Loucy (cell line): ENCODE data around the gene TRMT5.

Experiments used
- H2AFZ ChIP-seq: fragments of 200-600 bp; sonication (generic); 2 replicates; pipeline ENCODE4 v1.6.0; 2016; ENCODE audit warnings: antibody characterized with exemption, mild to moderate bottlenecking, low read length, moderate library complexity
- H3F3A ChIP-seq: fragments of 200-600 bp; 2 replicates; pipeline ENCODE4 v1.6.0; 2016; ENCODE audit warnings: antibody characterized with exemption, low read depth, mild to moderate bottlenecking
- H3K27me3 ChIP-seq: fragments of 200-600 bp; sonication (generic); 2 replicates; pipeline ENCODE4 v1.6.1; 2014; ENCODE audit warnings: low read length, mild to moderate bottlenecking; ENCODE audit not compliant: insufficient read depth, poor library complexity, severe bottlenecking
- H3K36me3 ChIP-seq: fragments of 200-600 bp; sonication (generic); 2 replicates; pipeline ENCODE4 v1.6.1; 2016; ENCODE audit warnings: low read length; ENCODE audit not compliant: insufficient read depth
- H3K4me1 ChIP-seq: fragments of 200-600 bp; sonication (generic); 2 replicates; pipeline ENCODE4 v1.5.1; 2014; ENCODE audit warnings: low read length, mild to moderate bottlenecking; ENCODE audit not compliant: insufficient read depth, poor library complexity, severe bottlenecking
- H3K4me2 ChIP-seq: fragments of 200-600 bp; sonication (generic); 2 replicates; pipeline ENCODE4 v1.6.0; 2014; ENCODE audit warnings: antibody characterized with exemption, low read length, low read depth, mild to moderate bottlenecking; ENCODE audit not compliant: poor library complexity, severe bottlenecking
- H3K4me3 ChIP-seq: fragments of 200-600 bp; sonication (generic); 2 replicates; pipeline ENCODE4 v1.5.1; 2014; ENCODE audit warnings: low read length, mild to moderate bottlenecking, mixed read lengths; ENCODE audit not compliant: poor library complexity, severe bottlenecking
- H3K79me2 ChIP-seq: fragments of 200-600 bp; sonication (generic); 2 replicates; pipeline ENCODE4 v1.6.1; 2014; ENCODE audit warnings: low read length; ENCODE audit not compliant: insufficient read depth
- H3K9ac ChIP-seq: fragments of 200-600 bp; sonication (generic); 2 replicates; pipeline ENCODE4 v1.6.0; 2014; ENCODE audit warnings: mild to moderate bottlenecking, low read depth, low read length, moderate library complexity; ENCODE audit not compliant: poor library complexity, severe bottlenecking
- H3K9me2 ChIP-seq: fragments of 200-600 bp; sonication (generic); replicated peaks from 2 replicates; pipeline ENCODE4 v1.6.1; 2016; ENCODE audit warnings: low read depth, low read length, mixed read lengths
- H3K9me3 ChIP-seq: fragments of 200-600 bp; sonication (generic); 2 replicates; pipeline ENCODE4 v1.6.1; 2014; ENCODE audit warnings: mild to moderate bottlenecking, antibody characterized with exemption, low read length, low read depth; ENCODE audit not compliant: insufficient read depth
- H4K20me1 ChIP-seq: fragments of 200-600 bp; sonication (generic); 2 replicates; pipeline ENCODE4 v1.6.0; 2014; ENCODE audit warnings: antibody characterized with exemption, low read length, mild to moderate bottlenecking; ENCODE audit not compliant: insufficient read depth, poor library complexity, severe bottlenecking
- CTCF ChIP-seq: fragments of 200-600 bp; sonication (generic); conservative IDR thresholded peaks from 2 replicates; pipeline ENCODE4 v1.5.1; 2014; ENCODE audit warnings: mild to moderate bottlenecking, antibody characterized with exemption, low read length
- EZH2phosphoT487 ChIP-seq: fragments of 200-600 bp; IDR thresholded peaks from 2 replicates; pipeline ENCODE4 v1.6.1; 2018; ENCODE audit warnings: antibody characterized with exemption, mild to moderate bottlenecking, moderate library complexity, borderline replicate concordance

TRMT5 gene

DNA sequence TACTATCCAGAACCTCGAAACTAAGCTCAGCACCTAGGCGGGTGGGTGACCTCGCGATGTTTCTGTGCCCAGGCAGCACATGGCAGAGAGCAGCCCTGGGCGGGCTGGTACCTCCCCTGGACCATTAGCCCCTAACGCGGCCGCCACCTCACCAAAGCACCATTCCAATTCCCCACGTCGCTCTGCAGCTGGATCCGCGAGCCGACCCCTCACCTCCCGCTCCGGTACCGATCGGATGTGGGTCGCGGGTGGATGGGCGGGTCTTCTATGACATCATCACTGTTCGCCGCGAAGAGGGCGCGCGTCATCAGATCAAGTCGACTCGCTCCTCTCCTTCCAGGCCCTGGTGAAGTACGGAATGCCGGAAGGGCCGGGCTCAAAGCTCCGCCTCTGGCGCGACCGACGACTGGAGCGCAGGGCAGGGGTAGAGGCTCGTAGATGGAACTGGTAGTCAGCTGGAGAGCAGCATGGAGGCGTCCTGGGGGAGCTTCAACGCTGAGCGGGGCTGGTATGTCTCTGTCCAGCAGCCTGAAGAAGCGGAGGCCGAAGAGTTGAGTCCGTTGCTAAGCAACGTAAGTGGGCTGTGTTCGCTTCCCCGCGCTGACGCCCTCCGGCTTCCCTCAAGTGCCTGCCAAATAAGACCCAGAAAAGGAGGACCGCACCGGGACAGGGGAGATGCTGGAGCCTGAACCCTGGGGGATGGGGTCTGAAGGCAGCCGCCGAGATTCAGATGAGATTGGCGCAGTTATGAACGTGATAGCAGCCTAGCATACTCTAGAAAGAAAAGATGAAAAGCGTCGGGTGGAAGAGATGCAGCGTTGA, at the start of gene TRMT5, which contains the start of gene SLC38A6:
Gene TRMT5 (minus strand): TSS at position 269 of the 822 bp plus-strand sequence. CDS start 106 bp downstream, at position 163.
Gene SLC38A6 (plus strand): TSS at position 435 of the 822 bp plus-strand sequence. CDS start 33 bp downstream, at position 468.
- H4K20me1 ChIP-seq, result no peaks in the 10 kb centered on the region
- peaks cover 4% of the 10 kb centered on the region; the same call in 1 of the 2 replicates for H3K79me2 ChIP-seq
- H3K4me1 ChIP-seq, result peaks cover 34% of the 10 kb centered on the region
- peak within 1 kb of the TSS; percentile 85 for H3K4me3 ChIP-seq
- TF ChIP-seq CTCF (no peak), EZH2phosphoT487 (no peak)
- peak within 1 kb of the TSS; percentile 96 for H3K4me2 ChIP-seq
- peak within 1 kb of the TSS; percentile 73 for H3K9ac ChIP-seq
- no peaks in the 10 kb centered on the region; the same call in 1 of the 2 replicates for H3F3A ChIP-seq
- H2AFZ ChIP-seq, result peak within 1 kb of the TSS; percentile 80
- H3K9me2 ChIP-seq, result no peaks in the 10 kb centered on the region
- no peaks in the 10 kb centered on the region for H3K9me3 ChIP-seq
- H3K27me3 ChIP-seq, result no peaks in the 10 kb centered on the region
- H3K36me3 ChIP-seq, result no peaks in the 10 kb centered on the region

- Histone ChIP-seq H3K9me3 (no peaks in the 10 kb centered on the region), H3F3A (no peaks in the 10 kb centered on the region), H3K9me2 (no peaks in the 10 kb centered on the region), H3K4me3 (no peak overlapping the region), H4K20me1 (no peaks in the 10 kb centered on the region), H3K79me2 (no peaks in the 10 kb centered on the region), H2AFZ (no peak overlapping the region), H3K4me2 (no peak overlapping the region), H3K36me3 (no peaks in the 10 kb centered on the region), H3K4me1 (no peaks in the 10 kb centered on the region), H3K9ac (no peak overlapping the region), H3K27me3 (no peaks in the 10 kb centered on the region)
- TF ChIP-seq CTCF (no peak), EZH2phosphoT487 (no peak)
Observed at GRCh38 chr14:61026526-61026925, 45.6 kb upstream of the TRMT5 start.

- H3K4me3 ChIP-seq, result no peak overlapping the region
- no peaks in the 10 kb centered on the region for H3K9me2 ChIP-seq
- peak; percentile 95 for TF ChIP-seq CTCF
- no peak for TF ChIP-seq EZH2phosphoT487
Observed at GRCh38 chr14:61025251-61026223, 44.7 kb upstream of the TRMT5 start.

More at GRCh38 chr14:61025251-61026223, 44.7 kb upstream of the TRMT5 start:
- no peaks in the 10 kb centered on the region for H3K9me3 ChIP-seq
- no peaks in the 10 kb centered on the region for H3K4me1 ChIP-seq
- no peaks in the 10 kb centered on the region for H3K36me3 ChIP-seq
- H4K20me1 ChIP-seq, result no peaks in the 10 kb centered on the region
- no peaks in the 10 kb centered on the region for H3K27me3 ChIP-seq
- H3K4me2 ChIP-seq, result no peak overlapping the region
- H2AFZ ChIP-seq, result no peak overlapping the region
- H3K9ac ChIP-seq, result no peak overlapping the region
- H3F3A ChIP-seq, result no peaks in the 10 kb centered on the region
- H3K79me2 ChIP-seq, result no peaks in the 10 kb centered on the region
